NCI-H345 treated with DMSO at 0.1 percent for 48 hours (cell line): ENCODE data around the gene ARMC2.
"Not testable (repeated sequence)": the region's sequence is repeated elsewhere in the genome, so short reads cannot be mapped to it uniquely, and the experiment has no call there.

Experiments used
- DNase-seq: peaks from one replicate; lab custom pipeline; 2025; ENCODE audit not compliant: unreplicated experiment; lab: John Stamatoyannopoulos, UW

ARMC2 gene

GRCh38 chr6:108868647-108869046 is 20.4 kb downstream of the ARMC2 start:
- no peak for DNase-seq

GRCh38 chr6:108869876-108870275 is 21.7 kb downstream of the ARMC2 start:
- no peak for DNase-seq

GRCh38 chr6:108870357-108870756 is 22.1 kb downstream of the ARMC2 start:
- DNase-seq, result no peak

GRCh38 chr6:108872141-108872557 is 23.9 kb downstream of the ARMC2 start:
- no peak for DNase-seq

- DNase-seq, result no peak
Observed at GRCh38 chr6:108872575-108872974, 24.4 kb downstream of the ARMC2 start.

- DNase-seq, result no peak
Observed at GRCh38 chr6:108873251-108873650, 25.0 kb downstream of the ARMC2 start.

GRCh38 chr6:108873971-108874370 is 25.7 kb downstream of the ARMC2 start:
- DNase-seq, result no peak

GRCh38 chr6:108874470-108875160 is 26.4 kb downstream of the ARMC2 start:
- no peak for DNase-seq

- no peak for DNase-seq
Observed at GRCh38 chr6:108875161-108875555, 26.9 kb downstream of the ARMC2 start.

GRCh38 chr6:108877046-108877751 is 29.0 kb downstream of the ARMC2 start:
- no peak for DNase-seq

GRCh38 chr6:108878942-108879341 is 30.7 kb downstream of the ARMC2 start:
- no peak for DNase-seq

GRCh38 chr6:108883172-108883571 is 35.0 kb downstream of the ARMC2 start:
- DNase-seq, result no peak

GRCh38 chr6:108884211-108885059 is 36.2 kb downstream of the ARMC2 start:
- no peak for DNase-seq

GRCh38 chr6:108888052-108888451 is 39.8 kb downstream of the ARMC2 start:
- DNase-seq, result no peak

- no peak for DNase-seq
Observed at GRCh38 chr6:108888745-108889144, 40.5 kb downstream of the ARMC2 start.

- not testable (repeated sequence) for DNase-seq
Observed at GRCh38 chr6:108890898-108891297, 42.7 kb downstream of the ARMC2 start.

GRCh38 chr6:108895571-108895970 is 47.3 kb downstream of the ARMC2 start:
- DNase-seq, result no peak

- DNase-seq, result no peak
Observed at GRCh38 chr6:108896111-108896661, 48.0 kb downstream of the ARMC2 start.

- peak; percentile 80 for DNase-seq
Observed at GRCh38 chr6:108897371-108897770, 49.1 kb downstream of the ARMC2 start.

GRCh38 chr6:108902382-108902792 is 54.2 kb downstream of the ARMC2 start:
- no peak for DNase-seq

GRCh38 chr6:108903796-108904195 is 55.6 kb downstream of the ARMC2 start:
- no peak for DNase-seq
